Fibroblast of skin of abdomen (primary cell): ENCODE results near the gene TRIP13.

Experiments used
- DNase-seq: peaks from one replicate; pipeline ENCODE4 v3.0.0-alpha.2; 2013

Gene TRIP13

DNA sequence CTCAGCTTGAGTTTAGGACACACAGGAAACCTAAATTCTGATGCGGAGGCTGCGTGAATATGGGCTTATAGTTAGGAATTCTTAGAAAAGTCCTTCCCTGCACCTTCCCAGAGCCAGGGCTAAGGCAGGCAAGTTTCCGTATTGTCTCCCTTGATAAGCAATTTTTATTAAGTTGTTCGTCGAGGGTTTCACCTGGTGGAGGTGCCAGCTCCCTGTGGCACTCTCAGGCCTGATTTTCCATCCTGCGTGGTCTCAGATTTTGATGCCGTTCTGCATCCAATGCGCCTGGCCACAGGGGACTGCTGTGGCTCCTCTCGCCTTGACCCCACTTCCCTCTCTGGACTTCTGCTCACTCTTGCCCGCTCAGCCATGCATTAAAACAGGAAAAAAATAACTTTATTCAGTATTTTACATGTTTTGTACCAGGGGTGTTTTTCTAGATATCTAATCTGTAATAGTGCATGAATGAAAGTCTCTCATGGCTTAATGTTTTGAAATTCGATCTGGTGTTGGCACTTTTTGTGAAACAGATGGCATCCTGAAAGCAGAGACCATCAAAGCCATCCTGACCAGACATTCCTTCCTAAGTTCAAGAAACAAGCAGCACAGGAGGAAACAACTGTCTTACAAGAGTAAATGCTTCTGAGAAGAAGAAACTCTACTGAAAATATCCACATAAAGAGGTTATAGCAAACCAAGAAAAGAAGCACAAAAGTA is 50.7 kb downstream of the TRIP13 start:
- DNase-seq = no peak

DNA sequence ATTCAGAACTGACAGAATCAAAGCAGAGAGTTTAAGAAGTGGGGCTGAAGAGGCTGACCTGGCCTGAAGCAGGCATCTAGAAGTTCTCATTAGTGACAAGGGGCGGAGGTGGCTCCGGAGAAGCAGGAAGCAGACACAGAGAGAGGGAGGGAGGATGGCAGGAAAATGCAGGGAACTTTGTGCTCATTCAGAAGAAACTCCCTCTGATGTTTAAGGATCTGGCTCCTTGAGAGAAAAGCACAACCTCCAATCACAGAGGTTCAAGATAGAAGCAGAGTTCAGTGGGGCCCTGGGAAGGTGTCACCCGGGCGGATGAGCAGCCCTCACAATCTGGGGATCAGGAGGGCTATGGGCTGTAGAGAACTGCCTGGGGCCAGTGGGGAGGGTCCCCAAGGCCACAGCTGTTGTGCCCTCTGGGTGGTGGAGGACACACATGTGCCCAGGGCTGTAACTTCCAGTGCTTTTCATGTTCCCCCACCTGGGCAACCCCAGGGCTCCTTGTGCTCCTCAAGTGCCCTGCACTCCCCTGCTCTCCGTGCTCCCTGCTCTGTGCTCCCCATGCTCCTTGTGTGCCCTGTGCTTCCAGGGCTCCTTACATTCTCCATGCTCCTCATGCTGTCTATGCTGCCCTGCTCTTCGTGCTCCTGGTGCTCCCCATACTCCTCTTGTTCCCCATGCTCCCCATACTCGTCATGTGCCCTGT is 51.4 kb downstream of the TRIP13 start:
- no peak for DNase-seq

DNA sequence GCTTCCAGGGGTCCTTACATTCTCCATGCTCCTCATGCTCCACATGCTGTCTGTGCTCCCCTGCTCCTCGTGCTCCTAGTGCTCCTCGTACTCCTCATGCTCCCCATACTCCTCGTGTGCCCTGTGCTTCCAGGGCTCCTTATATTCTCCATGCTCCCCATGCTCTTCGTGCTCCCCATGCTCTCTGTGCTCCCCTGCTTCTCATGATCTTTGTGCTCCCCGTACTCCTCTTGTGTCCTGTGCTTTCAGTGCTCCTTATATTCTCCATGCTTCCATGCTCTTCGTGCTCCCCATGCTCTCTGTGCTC is 51.9 kb downstream of the TRIP13 start:
- DNase-seq = no peak

DNA sequence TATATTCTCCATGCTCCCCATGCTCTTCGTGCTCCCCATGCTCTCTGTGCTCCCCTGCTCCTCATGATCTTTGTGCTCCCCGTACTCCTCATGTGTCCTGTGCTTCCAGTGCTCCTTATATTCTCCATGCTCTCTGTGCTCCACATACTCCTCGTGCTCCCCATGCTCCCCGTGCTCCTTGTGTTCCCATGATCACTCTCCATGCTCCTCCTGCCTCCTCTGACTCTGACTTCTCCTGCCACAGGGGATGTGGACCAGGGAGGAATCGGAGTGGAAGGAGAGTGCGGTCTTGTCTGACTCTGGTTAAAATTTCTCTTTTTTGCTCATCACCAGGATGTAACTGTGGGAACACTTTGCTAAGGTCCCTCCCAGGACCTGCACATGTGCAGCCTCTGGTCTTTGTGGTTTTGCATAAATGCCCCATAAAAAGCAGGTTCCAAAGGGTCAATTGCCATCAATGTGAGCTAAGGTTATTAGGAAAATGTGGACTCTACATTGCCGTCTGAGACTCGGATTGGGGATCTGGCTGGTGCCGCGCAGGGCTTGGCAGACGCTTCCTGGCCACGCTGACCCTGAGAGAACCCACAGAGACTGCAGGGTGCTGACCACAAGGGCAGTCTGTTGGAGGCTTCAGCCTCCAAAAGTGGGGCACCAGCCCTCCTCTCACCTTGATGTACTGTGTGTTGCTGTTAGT is 52.5 kb downstream of the TRIP13 start:
- DNase-seq = no peak

DNA sequence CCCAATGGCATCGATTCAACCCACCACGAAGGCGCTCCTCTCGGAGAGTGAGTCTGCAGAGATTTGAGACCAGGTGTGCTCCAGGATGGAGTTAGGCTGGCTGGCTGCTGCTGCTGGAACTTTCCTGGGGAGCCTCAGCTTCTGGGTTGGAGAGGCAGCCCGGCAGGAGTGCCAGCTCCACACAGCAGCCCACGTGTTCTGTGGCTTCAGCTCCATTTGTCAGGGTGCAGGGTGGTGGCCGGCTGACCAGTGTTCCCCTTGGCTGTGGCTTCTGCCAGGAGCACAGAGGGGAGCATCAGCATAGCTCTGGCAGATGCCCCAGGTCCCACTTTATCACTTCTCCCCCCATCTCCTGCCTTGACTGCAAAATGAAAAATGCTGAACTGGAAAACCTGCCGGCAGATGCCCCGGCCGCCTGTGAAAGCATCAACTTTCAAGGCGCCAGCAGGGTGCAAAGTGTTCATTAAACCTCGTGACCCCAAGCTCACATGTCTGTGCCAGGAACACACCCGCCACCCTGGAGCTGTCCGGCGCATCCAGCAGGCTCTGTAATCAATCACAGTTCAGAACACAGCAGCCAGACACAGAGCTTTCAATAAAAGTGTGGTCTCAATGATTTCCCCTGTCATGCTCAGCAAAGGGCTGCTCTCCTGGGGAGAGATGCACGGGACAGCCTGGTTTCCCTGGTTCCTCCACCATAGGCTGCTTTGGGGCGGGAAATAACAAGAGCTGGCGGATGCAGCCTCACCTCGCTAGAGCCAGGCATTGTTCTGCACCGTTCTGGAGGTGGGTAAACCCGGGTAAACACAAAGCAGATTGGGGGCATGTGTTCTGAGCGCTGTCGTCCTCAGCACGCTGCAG is 53.2 kb downstream of the TRIP13 start:
- DNase-seq = no peak

DNA sequence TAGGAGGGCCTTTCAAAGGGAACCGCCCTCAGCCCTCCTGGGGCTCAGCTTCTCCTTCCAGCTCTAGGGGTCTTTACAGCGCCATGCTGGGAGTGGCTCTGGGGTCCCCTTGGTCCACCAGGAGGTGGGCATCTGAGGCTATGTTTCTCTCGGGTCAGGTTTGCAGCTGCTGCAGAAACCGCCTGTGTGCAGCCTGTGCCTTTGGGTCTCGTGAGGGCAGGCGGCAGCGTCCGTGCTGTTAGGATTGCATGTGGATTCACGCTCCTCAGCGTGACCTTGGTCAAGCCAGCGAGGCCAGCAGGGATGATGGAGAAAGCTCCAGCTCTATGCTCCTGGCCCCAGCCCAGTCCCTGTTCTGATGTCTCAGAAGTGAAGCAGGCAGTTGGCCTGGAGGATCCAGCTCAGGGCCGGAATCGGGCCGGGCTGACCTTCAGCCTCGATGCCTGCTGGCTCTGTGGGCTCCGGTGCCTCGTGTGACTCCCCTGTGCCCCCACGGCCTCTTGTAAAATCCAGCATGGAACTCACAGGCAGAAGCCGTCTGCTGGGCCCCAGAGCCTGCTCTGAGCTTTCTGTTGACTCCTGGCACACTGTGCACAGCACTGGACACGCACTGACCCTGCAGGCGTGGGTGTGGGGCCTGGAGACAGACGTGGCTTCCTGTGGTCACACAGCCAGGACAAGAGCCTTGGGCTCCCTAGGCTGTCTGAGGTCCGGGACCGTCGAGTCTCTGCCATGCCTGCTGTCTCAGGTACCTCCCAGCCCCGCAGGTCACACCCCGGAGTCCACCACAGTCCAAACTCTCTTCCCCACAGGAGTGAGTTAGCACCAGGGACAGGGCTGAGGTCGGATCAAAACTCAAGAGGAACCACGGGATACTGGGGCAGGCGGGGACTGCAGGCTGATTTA is 54.3 kb downstream of the TRIP13 start:
- no peak for DNase-seq

DNA sequence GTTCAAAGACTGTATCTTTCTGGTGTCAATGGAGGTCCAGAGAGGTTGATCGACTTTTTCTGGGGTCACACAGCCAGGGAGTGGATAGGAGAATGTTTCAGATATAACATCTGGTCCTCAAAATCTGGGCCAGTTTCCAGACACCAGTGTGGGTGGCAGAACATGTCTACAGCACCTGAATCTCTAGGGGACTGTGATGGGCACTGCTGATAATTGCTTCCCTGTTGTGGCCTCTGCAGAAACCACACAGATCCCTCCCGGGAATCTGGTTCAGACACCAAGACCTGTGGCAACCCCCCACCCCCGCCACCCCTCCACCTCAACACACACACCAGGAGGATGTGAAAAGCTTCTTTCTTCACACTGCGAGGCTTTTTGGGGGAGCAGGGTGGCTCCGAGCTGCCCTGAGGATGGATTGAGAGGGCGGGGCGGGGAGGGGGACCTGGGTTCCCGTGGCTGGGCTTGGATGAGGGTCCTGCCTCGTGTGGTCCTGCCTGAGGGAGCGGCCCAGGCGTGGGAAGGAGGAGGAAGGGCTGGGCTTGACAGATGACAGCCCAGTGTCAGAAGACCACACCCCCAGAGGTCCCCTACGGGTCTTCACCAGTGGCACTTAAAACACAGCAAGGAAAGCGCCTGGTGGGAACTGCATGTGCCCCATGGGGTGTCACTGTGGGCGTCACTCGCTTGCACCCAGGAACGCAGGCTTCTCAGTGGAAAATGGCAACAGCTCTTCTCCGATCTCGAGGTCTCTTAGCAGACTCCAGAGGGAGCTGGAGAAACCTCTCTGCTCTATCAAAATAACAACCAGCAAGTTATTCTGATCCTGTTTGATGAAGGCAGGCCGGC is 55.2 kb downstream of the TRIP13 start:
- no peak for DNase-seq

DNA sequence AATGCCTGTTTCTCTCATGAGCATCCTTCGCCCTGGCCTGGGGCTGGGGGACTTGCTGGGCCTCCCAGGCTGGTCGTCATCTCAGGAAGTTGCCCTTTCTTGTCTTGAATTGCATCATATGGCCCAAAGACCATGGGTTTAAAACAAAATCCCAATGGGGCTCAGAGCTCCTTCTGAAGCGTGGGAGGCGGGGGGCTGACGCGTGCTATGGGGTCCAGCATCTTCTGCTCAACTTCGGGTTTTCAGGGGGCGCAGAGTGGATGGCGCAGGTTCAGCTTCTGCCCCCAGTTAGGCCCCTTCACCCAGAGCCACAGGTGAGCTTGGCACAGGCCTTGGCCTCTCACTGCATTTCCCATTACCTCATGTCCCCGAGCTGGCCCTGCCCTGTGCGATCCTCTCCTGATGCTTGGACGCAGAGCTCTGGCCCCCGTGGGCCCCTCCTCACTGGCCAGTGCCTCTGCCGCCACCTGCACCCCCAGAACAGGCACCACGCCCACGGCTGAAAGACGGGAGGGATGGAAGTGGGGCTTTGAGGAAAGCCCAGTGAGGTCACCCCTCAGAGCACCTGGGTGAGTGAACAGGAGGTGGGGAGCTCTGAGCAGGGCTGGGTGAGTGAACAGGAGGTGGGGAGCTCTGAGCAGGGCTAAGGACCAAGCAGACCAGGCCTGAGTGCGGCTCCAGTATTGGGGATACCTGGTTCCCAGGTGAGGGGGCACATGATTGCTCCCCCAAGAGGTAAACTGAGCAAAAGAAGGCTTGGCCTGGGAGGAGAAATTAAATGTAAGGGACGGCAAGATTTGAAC is 56.0 kb downstream of the TRIP13 start:
- no peak for DNase-seq

DNA sequence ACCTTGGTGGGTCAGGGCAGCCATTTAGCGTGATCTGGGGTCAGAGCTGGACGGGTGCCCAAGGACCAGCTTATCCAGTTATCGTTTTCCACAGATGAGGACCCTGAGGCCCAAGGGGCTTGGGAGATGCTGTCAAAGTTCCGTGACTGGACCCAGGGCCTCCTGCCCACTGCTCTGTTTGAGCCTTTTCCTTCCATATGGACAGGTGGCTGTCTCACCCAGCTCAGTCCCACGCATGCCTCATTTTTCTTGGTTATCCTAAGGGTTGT is 56.5 kb downstream of the TRIP13 start:
- DNase-seq = no peak

DNA sequence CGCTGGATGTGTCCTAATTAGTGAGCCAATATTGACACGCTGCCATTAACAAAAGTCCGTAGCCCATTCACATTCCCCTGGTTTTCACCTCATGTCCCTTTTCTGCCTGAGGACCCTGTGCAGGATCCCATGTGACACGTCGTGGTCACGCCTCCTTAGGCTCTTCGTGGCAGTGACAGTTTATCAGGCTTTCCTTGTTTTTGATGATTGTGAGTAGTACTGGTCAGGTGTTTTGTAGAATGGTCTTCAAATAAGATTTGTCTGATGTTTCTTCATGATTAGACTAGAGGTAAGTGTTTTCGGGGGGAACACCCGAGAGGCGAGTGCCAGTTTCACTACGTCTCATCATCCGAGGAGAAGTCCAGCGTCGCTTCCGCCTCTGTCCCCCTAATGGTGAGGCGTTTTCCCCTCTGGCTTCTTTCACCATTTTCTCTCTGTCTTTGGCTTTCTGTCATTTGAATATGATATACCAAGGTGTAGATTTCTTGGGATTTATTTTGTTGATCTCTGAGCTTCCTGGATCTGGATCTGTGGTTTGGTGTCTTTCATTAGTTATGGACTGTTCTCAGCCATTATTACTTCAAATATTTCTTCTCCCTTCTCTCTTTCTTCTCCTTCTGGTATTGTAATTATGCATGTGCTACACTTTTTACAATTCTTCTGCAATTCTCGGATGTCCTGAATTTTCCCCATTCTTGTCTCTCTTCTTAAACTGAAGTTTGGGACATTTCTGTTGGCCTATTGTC is 57.3 kb downstream of the TRIP13 start:
- no peak for DNase-seq

DNA sequence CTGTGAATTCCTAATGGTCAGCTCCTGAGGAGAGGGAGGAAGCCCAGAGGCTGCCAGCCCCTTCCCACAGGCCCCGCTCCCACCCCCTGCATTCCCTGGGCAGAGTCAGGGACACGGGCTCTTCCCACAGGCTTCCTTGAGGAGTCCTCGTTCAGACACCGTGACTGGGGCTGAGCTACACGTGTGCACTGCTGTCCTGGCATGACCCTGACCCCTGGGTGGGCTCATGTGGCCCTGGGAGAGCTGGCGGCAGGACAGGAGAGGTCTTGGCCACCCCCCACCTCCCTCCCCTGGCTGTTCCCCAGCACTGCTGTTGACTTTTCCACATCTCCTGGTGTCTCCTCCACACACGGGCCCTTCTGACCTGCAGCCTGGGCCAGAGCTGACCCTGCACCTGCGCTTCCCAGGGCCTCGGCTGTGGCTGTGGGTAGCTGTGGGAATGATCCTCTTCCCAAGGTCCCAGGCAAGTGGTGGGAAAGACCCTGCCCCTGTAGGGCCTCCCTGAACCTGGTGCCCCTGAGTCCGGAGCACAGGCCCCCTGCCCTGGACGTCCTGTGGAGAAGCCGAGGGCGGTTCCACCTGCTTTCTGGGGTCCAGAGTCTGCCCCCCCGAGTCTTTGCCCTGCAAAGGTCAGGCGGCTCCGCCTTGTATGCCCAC is 59.4 kb downstream of the TRIP13 start:
- DNase-seq = no peak

DNA sequence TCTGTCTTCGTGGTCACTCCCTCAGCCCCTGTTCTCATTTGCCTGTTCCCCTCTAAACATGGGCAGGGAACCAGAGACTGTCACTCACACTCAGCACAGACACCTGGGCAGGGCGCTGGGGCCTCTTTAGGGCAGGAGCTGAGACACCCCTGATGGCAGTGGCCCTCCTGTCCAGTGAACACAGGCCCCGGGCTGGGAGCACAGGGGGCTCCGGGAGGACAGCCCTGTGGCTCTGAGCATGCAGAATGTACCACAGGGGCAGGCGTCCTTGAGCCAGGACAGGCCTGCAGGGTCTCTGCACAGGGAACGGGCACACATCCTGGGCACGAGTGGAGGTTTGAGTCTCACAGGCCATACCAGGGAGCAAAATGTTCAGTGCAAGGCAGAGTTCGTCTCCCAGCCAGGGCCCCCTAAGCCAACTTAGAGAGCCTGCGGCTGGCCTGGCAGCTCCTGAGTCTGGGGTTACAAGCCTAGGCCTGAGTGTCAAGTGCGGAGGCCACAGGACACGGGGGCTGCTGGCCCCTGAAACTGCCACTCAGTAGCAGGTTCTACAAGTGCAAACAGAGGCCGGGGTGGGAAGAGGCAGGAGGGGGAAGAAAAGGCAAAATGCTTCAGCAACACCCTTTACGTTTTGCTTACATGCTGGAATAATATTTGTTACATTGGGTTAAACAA is 60.0 kb downstream of the TRIP13 start:
- no peak for DNase-seq

DNA sequence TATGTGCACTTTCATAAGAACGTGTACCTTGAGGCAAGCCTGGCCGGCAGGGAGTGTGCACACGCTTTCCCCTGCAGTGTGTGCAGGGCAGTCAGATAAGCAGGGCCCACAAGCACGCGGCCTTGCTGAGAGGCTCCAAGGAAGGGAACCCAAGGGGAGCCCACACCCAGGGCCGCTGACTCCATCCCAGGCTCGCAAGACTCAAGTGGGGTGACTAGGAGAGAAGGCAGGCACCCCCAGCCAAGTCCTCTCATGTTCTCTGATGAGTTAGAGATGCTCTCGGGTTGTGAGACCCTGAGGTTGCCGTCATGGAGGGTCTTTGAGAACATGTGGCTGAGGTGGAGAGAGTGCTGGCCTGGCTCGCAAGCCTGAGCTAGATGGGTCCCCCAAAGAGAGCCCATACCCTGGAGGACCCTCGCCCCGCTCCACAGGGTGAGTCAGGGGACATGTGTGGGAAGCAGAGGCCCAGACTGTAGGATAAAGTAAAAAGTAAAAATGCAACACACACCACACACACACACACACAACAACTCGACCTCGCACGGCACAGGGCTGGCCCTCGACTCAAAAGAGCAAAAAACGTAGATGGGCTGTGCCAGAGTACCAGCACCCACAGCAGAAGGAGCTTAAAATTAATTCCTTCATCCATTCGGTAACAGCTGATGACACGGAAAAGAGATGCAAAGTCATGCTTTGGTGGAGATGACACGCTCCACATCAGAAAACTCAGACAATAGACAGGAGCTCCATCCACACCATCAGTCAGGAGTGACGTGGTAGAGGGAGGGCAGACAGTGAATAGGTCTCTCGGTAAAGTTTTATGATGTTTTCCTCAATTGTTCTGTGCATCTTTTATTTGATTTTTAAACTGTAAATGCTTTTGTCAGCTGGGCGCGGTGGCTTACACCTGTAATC is 61.1 kb downstream of the TRIP13 start:
- no peak for DNase-seq

DNA sequence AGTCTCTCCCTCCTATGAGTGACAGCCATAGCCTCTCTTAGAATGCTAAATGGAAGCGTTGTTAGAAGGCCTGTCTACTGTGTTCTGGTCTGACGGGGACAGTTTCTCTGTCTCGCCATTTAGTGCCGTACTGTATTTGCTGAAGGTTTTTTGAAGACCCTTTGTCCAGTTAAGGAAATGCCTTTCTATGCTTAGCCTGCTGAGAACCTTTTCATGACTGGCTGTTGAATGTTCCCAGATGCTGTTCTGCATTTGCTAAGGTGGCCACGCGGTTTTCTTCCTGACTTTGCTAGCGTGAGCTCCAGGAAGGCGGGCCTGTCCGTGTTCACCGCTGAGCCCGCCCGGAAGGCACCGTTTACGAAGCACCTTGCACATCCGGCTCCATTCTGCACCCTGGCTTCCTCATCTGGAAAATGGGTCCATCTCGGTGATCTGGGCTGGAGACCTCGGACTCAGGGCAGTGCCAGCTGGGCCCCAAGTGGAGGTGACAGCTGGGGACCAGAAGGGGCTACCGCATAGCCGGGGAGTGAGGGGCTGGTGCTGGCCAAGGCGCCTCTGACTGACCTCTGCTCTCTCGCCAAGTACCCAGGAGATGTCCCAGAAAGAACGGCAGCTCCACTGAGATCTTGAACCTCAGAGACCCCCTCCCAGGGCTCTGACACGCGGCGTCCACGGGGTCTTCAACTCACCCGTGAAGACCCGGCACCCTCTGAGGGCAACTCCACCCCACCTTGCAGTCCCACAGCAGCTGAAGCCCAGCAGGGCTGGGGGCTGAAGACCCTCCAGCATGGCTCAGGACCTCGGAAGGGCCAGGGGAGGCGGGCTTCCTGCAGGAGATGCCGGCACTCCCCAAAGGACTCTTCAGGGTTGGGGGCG is 63.4 kb downstream of the TRIP13 start:
- DNase-seq = no peak

DNA sequence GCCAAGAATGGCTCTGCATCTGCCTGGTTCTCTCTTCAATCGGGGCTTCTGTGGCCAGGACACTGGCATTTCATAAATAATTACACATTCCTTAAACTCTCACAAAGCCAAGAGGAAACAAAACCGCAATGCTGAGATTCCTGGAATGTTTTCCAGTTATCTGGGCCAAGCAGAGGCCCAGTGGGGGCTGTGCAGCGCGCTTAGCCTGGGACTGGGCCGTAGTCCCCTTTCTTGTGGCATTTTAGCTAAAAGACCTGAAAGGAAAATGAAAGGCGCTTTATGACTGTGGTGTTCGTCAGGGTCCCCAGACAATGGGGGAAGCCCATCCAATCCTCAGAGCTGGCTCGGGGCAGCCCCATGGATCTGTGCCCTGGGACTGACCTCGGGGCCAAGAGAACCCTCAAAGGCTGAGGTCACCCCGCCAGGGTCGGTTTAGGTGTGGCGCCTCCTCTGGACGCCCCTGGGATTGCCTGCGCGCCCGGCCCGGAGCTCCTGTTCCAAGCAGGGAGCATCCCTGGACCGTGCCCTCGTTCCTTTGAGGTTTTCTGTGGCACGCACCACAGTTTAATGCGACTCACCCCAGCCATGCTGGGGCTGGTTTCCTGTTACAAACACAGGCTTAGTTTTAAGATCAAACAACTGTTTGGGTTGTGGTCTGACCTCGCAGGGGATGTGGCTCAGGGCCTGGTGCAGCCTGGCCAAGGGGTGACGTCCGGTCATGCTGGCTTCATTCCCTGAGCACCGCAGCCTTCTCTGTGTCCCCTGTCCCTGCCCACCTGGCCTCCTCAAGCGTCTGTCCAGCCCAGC is 64.5 kb downstream of the TRIP13 start:
- DNase-seq = peak; percentile 94
